Skeletal muscle satellite cell (primary cell): ENCODE measurements around the gene KLK11.

Experiments
- H3K27me3 ChIP-seq: 2 replicates; pipeline ENCODE4 v1.7.0; 2013; ENCODE audit warnings: low read length; ENCODE audit not compliant: control insufficient read depth, insufficient read depth
- H3K36me3 ChIP-seq: 2 replicates; pipeline ENCODE4 v1.7.0; 2013; ENCODE audit warnings: mild to moderate bottlenecking, control low read depth, low read length; ENCODE audit not compliant: insufficient read depth
- H3K4me1 ChIP-seq: 2 replicates; pipeline ENCODE4 v1.7.0; 2013; ENCODE audit warnings: low read length; ENCODE audit not compliant: control insufficient read depth, insufficient read depth
- H3K4me2 ChIP-seq: 2 replicates; pipeline ENCODE4 v1.7.0; 2013; ENCODE audit warnings: mild to moderate bottlenecking, low read length
- H3K4me3 ChIP-seq: 2 replicates; pipeline ENCODE4 v1.7.0; 2013; ENCODE audit warnings: low read length
- H3K9ac ChIP-seq: 2 replicates; pipeline ENCODE4 v1.7.0; 2013; ENCODE audit warnings: mild to moderate bottlenecking, low read depth, low read length, moderate library complexity
- H3K9me3 ChIP-seq: replicated peaks from 2 replicates; pipeline ENCODE4 v1.7.0; 2013; ENCODE audit warnings: mild to moderate bottlenecking, control low read depth, low read length

Gene KLK11

DNA sequence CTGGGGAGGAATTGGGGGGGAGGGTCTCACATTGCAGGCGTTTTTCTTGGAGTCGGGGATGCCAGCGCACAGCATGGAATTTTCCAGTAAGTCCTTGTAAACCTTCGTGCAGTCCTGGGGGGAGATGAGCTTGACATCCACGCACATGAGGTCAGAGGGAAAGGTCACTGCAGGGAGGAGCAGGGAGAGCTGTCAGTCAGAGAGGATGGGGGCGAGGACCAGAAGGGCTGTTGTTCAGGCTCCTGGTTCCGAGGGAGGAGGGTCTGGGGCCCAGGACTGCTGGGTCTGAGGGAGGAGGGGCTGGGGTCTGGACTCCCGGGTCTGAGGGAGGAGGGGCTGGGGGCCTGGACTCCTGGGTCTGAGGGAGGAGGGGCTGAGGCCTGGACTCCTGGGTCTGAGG lies 46.7 kb downstream of the KLK11 start:
- Histone ChIP-seq H3K4me2 (no peak overlapping the region), H3K9me3 (no peaks in the 10 kb centered on the region), H3K4me3 (no peak overlapping the region), H3K27me3 (no peaks in the 10 kb centered on the region), H3K9ac (no peak overlapping the region), H3K36me3 (no peaks in the 10 kb centered on the region), H3K4me1 (no peaks in the 10 kb centered on the region)

DNA sequence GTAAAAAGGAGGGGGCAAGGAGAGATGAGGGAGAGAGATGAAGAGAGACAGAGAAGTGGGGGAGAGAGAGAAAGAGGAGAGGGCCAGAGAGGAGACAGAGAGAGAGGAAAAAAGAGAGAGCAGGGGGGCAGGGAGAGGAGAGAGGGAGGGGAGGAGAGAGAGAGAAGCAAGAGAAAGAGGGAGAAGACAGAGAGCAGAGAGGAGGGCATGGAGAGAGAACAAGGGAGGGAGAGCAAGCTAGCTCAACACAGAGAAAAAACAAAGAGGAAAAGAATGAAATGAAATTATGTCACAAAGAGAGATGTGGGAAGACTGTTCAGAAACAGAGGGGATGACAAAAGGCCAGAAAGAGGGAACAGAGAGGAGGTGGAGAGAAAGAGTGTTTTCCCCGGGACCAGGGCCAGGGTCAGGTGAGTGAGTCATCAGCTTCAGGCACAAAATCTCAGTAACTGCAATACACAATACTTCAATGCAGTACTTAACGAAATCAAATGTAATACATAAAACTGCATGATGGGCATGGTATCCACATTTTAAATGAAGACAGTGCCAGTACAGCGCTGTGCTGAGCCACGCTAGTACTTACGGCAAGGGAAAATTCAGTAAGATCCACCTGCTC lies 47.5 kb downstream of the KLK11 start:
- H3K9ac ChIP-seq: no peak overlapping the region
- no peaks in the 10 kb centered on the region for H3K9me3 ChIP-seq
- H3K4me1 ChIP-seq: no peaks in the 10 kb centered on the region
- H3K4me2 ChIP-seq: no peak overlapping the region
- no peaks in the 10 kb centered on the region for H3K27me3 ChIP-seq
- no peaks in the 10 kb centered on the region for H3K36me3 ChIP-seq
- no peak overlapping the region for H3K4me3 ChIP-seq

DNA sequence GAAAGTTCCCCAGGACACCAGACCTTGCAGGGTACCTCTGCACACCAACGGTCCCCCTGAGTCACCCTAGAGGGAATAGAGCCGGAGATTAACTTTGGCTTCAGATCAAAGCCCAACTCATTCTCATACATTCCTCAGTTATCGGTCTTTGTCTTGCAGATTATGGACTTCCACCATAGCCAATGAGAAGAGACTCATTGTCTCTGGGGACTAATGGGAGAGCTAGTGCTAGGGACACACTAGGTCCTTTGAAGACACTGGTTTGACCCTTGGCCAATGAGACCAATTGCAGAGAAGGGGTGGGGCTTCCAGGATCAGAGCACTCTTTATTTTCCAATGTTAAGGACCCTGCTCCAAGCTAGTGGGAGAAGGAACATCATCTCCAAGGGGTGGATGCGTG lies 48.8 kb downstream of the KLK11 start:
- Histone ChIP-seq H3K4me1 (no peaks in the 10 kb centered on the region), H3K9me3 (no peaks in the 10 kb centered on the region), H3K9ac (no peak overlapping the region), H3K36me3 (no peaks in the 10 kb centered on the region), H3K4me2 (no peak overlapping the region), H3K27me3 (no peaks in the 10 kb centered on the region), H3K4me3 (no peak overlapping the region)

DNA sequence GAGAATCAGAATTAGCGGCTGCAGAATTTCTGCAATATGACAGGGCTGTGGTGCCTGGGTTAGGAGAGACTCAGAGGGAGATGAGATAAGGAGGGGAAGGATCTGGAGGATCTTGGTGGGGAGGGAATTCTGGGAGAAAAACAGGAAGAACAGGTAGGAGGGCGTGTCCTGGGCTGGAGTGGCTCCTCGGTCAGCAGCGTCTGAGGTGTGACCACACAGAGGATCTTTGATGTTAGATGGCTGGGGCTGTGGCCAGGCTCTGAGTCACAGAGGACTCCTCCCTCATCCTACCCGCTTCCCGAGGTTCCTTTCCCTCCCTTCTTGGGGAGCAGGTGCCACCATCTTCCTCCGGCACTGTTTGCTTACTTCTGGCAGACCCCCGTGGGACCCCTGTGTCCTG lies 50.6 kb downstream of the KLK11 start:
- Histone ChIP-seq H3K4me1 (no peaks in the 10 kb centered on the region), H3K4me2 (no peak overlapping the region), H3K27me3 (no peaks in the 10 kb centered on the region), H3K4me3 (no peak overlapping the region), H3K36me3 (no peaks in the 10 kb centered on the region), H3K9ac (no peak overlapping the region), H3K9me3 (no peaks in the 10 kb centered on the region)

DNA sequence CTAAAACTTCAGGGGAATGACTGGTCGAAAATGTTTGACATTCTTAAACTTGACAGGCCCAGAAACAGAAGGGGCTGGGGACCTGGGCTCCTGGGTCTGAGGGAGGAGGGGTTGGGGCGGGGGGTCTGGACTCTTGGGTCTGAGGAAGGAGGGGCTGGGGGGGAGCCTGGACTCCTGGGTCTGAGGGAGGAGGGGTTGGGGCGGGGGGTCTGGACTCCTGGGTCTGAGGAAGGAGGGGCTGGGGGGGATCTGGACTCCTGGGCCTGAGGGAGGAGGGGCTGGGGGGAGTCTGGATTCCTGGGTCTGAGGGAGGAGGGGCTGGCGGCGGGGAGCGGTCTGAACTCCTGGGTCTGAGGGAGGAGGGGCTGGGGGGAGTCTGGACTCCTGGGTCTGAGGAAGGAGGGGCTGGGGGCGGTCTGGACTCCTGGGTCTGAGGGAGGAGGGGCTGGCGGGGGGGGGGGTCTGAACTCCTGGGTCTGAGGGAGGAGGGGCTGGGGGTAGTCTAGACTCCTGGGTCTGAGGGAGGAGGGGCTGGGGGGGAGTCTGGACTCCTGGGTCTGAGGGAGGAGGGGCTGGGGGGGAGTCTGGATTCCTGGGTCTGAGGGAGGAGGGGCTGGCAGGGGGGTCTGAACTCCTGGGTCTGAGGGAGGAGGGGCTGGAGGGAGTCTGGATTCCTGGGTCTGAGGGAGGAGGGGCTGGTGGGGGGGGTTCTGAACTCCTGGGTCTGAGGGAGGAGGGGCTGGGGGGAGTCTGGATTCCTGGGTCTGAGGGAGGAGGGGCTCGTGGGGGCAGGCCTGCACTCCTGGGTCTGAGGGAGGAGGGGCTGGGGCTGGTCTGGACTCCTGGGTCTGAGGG lies 51.5 kb downstream of the KLK11 start:
- no peak overlapping the region for H3K4me3 ChIP-seq
- H3K36me3 ChIP-seq: no peaks in the 10 kb centered on the region
- no peaks in the 10 kb centered on the region for H3K9me3 ChIP-seq
- H3K9ac ChIP-seq: no peak overlapping the region
- H3K4me2 ChIP-seq: no peak overlapping the region
- H3K4me1 ChIP-seq: no peaks in the 10 kb centered on the region
- H3K27me3 ChIP-seq: no peaks in the 10 kb centered on the region

DNA sequence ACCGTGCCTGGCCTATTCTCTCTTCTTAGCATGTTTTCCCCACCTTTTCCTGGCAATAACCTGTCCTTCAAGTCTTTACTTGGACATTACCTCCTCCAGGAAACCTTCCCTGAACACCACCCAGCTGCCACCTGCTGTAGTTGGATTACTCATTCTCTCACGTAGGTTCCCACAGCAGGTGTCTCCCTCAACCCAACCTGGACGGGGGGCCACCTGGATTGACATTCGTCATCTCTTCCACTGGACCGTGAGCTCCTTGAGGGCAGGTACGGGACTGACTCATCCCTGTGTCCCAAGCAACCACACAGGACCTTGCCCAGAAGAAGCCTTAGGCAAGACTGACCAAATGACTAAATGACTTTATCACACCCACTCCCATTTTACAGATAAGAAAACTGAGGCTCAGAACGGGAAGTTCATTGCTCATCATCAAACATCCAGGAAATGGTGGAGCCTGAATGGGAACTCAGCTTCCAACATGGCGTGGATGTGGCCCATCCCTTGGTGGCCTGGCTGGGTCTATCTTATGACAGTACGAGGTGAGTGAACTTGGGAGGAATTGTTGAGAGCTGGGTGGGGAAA lies 53.5 kb downstream of the KLK11 start:
- no peak overlapping the region for H3K4me3 ChIP-seq
- no peak overlapping the region for H3K4me2 ChIP-seq
- no peaks in the 10 kb centered on the region for H3K9me3 ChIP-seq
- H3K9ac ChIP-seq: no peak overlapping the region
- H3K36me3 ChIP-seq: no peaks in the 10 kb centered on the region
- no peaks in the 10 kb centered on the region for H3K27me3 ChIP-seq
- no peaks in the 10 kb centered on the region for H3K4me1 ChIP-seq
